PC-9 (cell line): ENCODE results near the gene PGPEP1. TPM values are rescaled to one million over a fixed set of nuclear protein-coding genes. Genes with fewer than 3 reads are reported as not detected.

Experiments used
- Bru-seq: library from RNA; stranded (reverse); fragments of 400-500 nt; gene quantifications from one replicate; lab custom pipeline; 2021; lab: Mats Ljungman, UMichigan
- BruChase-seq, 2 experiments: library from RNA; stranded (reverse); fragments of 400-500 nt; gene quantifications; one replicate each; lab custom pipeline; 2021; lab: Mats Ljungman, UMichigan
- BruUV-seq: library from RNA; stranded (reverse); fragments of 400-500 nt; replicated peaks from 2 replicates; lab custom pipeline; 2021; lab: Mats Ljungman, UMichigan
- CTCF ChIA-PET: fragments of 300-600 bp; sonication (Branson Sonifier 250); formaldehyde crosslinking; loops from one replicate; lab custom pipeline; 2022; ENCODE audit warnings: antibody characterized with exemption; lab: Charles Lee
- POLR2A ChIA-PET: fragments of 300-600 bp; sonication (Branson Sonifier 250); formaldehyde crosslinking; loops from one replicate; lab custom pipeline; 2022; ENCODE audit warnings: antibody characterized with exemption; ENCODE audit not compliant: unreplicated experiment; lab: Charles Lee
- DNase-seq, 2 experiments: peaks; one replicate each; pipeline versions ENCODE4 v3.0.0 to v3.0.0-alpha.2; 2015 to 2022; ENCODE audit warnings: mixed read lengths in 1 of 2
- H2AFZ ChIP-seq: fragments of 200-600 bp; sonication (generic); 2 replicates; pipeline ENCODE4 v1.8.1; 2017; ENCODE audit warnings: antibody characterized with exemption
- H3F3A ChIP-seq: fragments of 200-600 bp; sonication (generic); 2 replicates; pipeline ENCODE4 v1.8.1; 2017; ENCODE audit warnings: antibody characterized with exemption, mild to moderate bottlenecking, low read depth; ENCODE audit not compliant: insufficient read depth
- H3K27ac ChIP-seq: fragments of 200-600 bp; sonication (generic); 2 replicates; pipeline ENCODE4 v1.6.1; 2016; ENCODE audit warnings: mixed run types
- H3K27me3 ChIP-seq: fragments of 200-600 bp; sonication (generic); 2 replicates; pipeline ENCODE4 v1.6.1; 2016; ENCODE audit warnings: low read depth, mixed run types; ENCODE audit not compliant: insufficient read depth
- H3K36me3 ChIP-seq: fragments of 200-600 bp; sonication (generic); 2 replicates; pipeline ENCODE4 v1.6.1; 2016; ENCODE audit warnings: low read depth, mixed run types
- H3K4me1 ChIP-seq: fragments of 200-600 bp; sonication (generic); replicated peaks from 2 replicates; pipeline ENCODE4 v1.6.1; 2016; ENCODE audit warnings: mixed run types; ENCODE audit not compliant: insufficient read depth
- H3K4me2 ChIP-seq: fragments of 200-600 bp; sonication (generic); 2 replicates; pipeline ENCODE4 v1.6.1; 2017; ENCODE audit warnings: mixed run types
- H3K4me3 ChIP-seq: fragments of 200-600 bp; sonication (generic); 2 replicates; pipeline ENCODE4 v1.6.1; 2016; ENCODE audit warnings: mixed run types
- H3K79me2 ChIP-seq: fragments of 200-600 bp; sonication (generic); 2 replicates; pipeline ENCODE4 v1.6.1; 2017; ENCODE audit warnings: low read depth, mixed run types
- H3K9me2 ChIP-seq: fragments of 200-600 bp; sonication (generic); 2 replicates; pipeline ENCODE4 v1.8.1; 2017; ENCODE audit warnings: mild to moderate bottlenecking; ENCODE audit not compliant: insufficient read depth
- H3K9me3 ChIP-seq: fragments of 200-600 bp; sonication (generic); 2 replicates; pipeline ENCODE4 v1.8.1; 2016; ENCODE audit warnings: low read depth; ENCODE audit not compliant: insufficient read depth
- H4K20me1 ChIP-seq: fragments of 200-600 bp; sonication (generic); 2 replicates; pipeline ENCODE4 v1.8.1; 2017; ENCODE audit not compliant: insufficient read depth
- EZH2 ChIP-seq: fragments of 200-600 bp; sonication (generic); IDR thresholded peaks from 2 replicates; pipeline ENCODE4 v1.8.0; 2017; ENCODE audit warnings: antibody characterized with exemption, low read depth
- intact Hi-C: fragments of 100-400 bp; cut with micrococcal nuclease; formaldehyde crosslinking; loops from one replicate; pipeline ENCODE4 v1.10.0; 2022; ENCODE audit not compliant: unreplicated experiment
- long read RNA-seq: library from polyadenylated mRNA; stranded (forward); transcript quantifications from one replicate; pipeline ENCODE4 v2.0.0, GENCODE V29; 2022
- total RNA-seq: library from RNA; stranded (reverse); gene quantifications from 2 replicates; pipeline ENCODE4 v1.2.3, GENCODE V29; 2021
- TF ChIP-seq, protein P1 (sequence below): fragments of 200-600 bp; sonication (generic); conservative IDR thresholded peaks from 2 replicates; pipeline ENCODE4 v1.6.1; 2017; ENCODE audit warnings: mixed run types, antibody characterized with exemption, mild to moderate bottlenecking, moderate library complexity

PGPEP1 gene, protein sequence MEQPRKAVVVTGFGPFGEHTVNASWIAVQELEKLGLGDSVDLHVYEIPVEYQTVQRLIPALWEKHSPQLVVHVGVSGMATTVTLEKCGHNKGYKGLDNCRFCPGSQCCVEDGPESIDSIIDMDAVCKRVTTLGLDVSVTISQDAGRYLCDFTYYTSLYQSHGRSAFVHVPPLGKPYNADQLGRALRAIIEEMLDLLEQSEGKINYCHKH
- total RNA-seq = 42.0 and 53.6 TPM in 2 replicates
- Bru-seq, nascent RNA = percentile 62 among the genes with signal in this experiment
- percentile 76 among the genes with signal in this experiment for BruChase-seq, experiment 1, labeled RNA remaining after a 2-hour chase
- percentile 76 among the genes with signal in this experiment for BruChase-seq, experiment 2, labeled RNA remaining after a 6-hour chase
- long read RNA-seq, partial matches to known transcripts = 0 of 7 reads
- long read RNA-seq, other reads (novel, unspliced or antisense) = 6 of 7 reads

DNA sequence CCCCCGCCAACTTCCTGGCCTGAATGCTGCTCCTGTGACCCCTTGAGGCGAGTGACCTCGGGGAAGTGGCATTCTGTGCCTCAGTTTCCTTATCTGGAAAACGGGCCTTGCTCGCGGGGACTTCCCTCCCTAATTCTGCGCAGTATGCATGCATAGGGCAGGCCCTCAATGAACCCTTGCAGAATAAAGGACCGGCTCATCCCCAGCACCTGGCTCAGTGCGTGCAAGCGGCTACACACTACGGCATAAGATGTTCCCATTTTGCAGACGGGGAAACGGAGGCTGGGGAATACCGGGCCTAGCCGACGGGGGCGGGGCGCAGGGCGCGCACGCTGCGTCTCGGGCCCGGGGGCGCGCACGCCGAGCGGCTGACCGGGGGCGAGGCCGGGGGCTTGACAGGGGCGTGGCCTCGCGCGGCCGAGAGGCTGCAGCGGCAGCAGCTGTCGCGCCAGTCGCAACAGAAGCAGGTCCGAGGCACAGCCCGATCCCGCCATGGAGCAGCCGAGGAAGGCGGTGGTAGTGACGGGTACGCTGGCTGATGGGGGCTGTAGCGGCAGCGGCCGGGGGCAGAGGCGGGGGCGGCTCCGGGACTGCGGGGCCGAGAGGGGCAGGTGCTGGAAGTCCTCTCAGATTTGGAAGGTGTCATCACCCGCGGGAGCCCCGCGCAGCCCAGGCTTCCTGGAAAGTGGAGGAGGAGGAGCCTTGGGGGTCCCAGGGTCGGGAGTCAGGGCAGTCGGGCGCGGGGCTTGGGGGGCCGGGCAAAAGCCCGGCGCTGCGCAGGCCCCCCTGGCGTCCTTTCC lies at the start of gene PGPEP1:
Gene PGPEP1, plus strand, starts transcription at position 409 of the 800 bp plus-strand sequence. Its CDS starts 84 bp downstream, at position 493.
- no peaks in the 10 kb centered on the region for H3K36me3 ChIP-seq
- no peaks in the 10 kb centered on the region for H4K20me1 ChIP-seq
- no peak for TF ChIP-seq EZH2
- TF ChIP-seq, protein P1, sequence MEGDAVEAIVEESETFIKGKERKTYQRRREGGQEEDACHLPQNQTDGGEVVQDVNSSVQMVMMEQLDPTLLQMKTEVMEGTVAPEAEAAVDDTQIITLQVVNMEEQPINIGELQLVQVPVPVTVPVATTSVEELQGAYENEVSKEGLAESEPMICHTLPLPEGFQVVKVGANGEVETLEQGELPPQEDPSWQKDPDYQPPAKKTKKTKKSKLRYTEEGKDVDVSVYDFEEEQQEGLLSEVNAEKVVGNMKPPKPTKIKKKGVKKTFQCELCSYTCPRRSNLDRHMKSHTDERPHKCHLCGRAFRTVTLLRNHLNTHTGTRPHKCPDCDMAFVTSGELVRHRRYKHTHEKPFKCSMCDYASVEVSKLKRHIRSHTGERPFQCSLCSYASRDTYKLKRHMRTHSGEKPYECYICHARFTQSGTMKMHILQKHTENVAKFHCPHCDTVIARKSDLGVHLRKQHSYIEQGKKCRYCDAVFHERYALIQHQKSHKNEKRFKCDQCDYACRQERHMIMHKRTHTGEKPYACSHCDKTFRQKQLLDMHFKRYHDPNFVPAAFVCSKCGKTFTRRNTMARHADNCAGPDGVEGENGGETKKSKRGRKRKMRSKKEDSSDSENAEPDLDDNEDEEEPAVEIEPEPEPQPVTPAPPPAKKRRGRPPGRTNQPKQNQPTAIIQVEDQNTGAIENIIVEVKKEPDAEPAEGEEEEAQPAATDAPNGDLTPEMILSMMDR = no peak
- H3K4me2 ChIP-seq = peak within 1 kb of the TSS; percentile 78
- H3K27ac ChIP-seq = no peak within 1 kb of the TSS
- H3K9me2 ChIP-seq = no peaks in the 10 kb centered on the region
- H3K79me2 ChIP-seq = no peaks in the 10 kb centered on the region; the same call in 1 of the 2 replicates
- peak within 1 kb of the TSS; percentile 73 for H3K4me3 ChIP-seq
- H3K27me3 ChIP-seq = no peaks in the 10 kb centered on the region
- peaks cover 40% of the 10 kb centered on the region for H3F3A ChIP-seq
- no peaks in the 10 kb centered on the region for H3K9me3 ChIP-seq
- H2AFZ ChIP-seq = peak within 1 kb of the TSS; percentile 71
- H3K4me1 ChIP-seq = peaks cover 23% of the 10 kb centered on the region
- intact Hi-C loops = loop anchor here (5.0 kb wide), 1 partner anchor 148 kb away; the partner anchor contains the start of gene MPV17L2
- BruUV-seq = TSS peak; percentile 33
- ChIA-PET POLR2A (interaction anchor here (0.7 kb wide), 1 partner anchor 147 kb away, joined by 3 read pairs; the partner anchor contains the start of gene MPV17L2), CTCF (interaction anchor here (0.6 to 1.3 kb wide), 3 partner anchors 61 to 171 kb away, joined by 5 to 9 read pairs (median 8); no protein-coding TSS in a partner anchor)
- DNase-seq = peak; percentile 46 to 77

DNA sequence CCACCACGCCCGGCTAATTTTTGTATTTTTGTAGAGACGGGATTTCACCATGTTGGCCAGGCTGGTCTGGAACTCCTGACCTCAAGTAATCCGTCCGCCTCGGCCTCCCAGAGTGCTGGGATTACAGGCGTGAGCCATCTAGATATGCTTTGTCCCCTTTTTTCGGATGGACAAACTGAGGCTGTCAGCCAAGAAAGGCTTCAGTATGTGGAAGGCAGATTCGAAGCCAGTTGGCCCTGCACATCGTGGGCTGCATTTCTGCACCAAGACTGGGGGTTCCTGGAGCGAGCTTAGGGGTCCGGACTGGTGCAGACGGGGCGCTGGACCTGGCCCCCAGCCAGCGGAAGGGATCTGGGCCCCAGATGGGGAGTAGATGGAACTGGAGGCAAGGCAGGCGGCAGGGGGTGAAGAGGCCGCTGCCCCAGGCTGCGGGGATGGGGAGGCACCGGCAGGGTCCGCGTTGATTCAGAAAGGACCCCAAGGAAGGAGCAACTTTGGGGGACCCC lies 49.3 kb upstream of the PGPEP1 start:
- Histone ChIP-seq H4K20me1 (no peaks in the 10 kb centered on the region), H3K27me3 (no peaks in the 10 kb centered on the region), H2AFZ (no peak overlapping the region), H3K4me2 (peak overlapping the region; percentile 91), H3K79me2 (no peaks in the 10 kb centered on the region), H3K36me3 (no peaks in the 10 kb centered on the region), H3K4me3 (no peak overlapping the region), H3K9me3 (no peaks in the 10 kb centered on the region), H3K27ac (no peak overlapping the region), H3K4me1 (peaks cover 13% of the 10 kb centered on the region), H3F3A (peaks cover 48% of the 10 kb centered on the region), H3K9me2 (no peaks in the 10 kb centered on the region)
- no peak for DNase-seq
- no peak for TF ChIP-seq EZH2
- TF ChIP-seq, protein P1 = no peak
- ChIA-PET POLR2A (no interaction called here), CTCF (no interaction called here)
- BruUV-seq = no TSS peak
- intact Hi-C loops = no loop called here
